Astrocyte of the spinal cord (primary cell): Measurements from ENCODE around the gene EGLN3.

Source experiments
- DNase-seq: peaks from one replicate; pipeline ENCODE4 v3.0.0; 2011; ENCODE audit warnings: low read depth, low spot score
- H3K4me3 ChIP-seq: 2 replicates; pipeline ENCODE4 v1.5.1; 2011; ENCODE audit warnings: low read depth, mild to moderate bottlenecking, low read length, moderate library complexity
- in situ Hi-C: cut with HindIII; loops from 2 replicates; pipeline ENCODE4 v1.10.0; 2017; ENCODE audit warnings: low sequenced_read_pairs
- TF ChIP-seq, protein P1 (sequence below): IDR thresholded peaks from 2 replicates; pipeline ENCODE4 v1.5.1; 2012; ENCODE audit warnings: low read depth, mild to moderate bottlenecking, low read length, inconsistent platforms

Gene EGLN3

DNA sequence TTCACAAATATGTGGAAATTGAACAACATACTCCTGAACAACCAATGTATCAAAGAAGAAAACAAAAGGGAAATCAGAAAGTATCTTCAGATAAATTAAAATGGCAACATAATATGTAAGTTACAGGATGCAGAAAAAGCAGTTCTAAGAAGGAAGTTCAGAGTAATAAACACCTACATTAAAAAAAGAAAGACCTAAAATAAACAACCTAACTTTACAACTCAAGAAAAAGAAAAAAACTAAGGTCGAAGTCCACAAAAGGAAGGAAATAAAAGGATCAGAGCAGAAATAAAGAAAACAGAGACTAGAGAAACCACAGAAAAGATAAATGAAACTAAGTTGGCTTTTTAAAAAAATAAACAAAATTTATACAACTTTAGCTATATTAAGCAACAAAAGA, 59.2 kb downstream of the EGLN3 start:
- in situ Hi-C loops, result no loop called here
- TF ChIP-seq, protein P1, sequence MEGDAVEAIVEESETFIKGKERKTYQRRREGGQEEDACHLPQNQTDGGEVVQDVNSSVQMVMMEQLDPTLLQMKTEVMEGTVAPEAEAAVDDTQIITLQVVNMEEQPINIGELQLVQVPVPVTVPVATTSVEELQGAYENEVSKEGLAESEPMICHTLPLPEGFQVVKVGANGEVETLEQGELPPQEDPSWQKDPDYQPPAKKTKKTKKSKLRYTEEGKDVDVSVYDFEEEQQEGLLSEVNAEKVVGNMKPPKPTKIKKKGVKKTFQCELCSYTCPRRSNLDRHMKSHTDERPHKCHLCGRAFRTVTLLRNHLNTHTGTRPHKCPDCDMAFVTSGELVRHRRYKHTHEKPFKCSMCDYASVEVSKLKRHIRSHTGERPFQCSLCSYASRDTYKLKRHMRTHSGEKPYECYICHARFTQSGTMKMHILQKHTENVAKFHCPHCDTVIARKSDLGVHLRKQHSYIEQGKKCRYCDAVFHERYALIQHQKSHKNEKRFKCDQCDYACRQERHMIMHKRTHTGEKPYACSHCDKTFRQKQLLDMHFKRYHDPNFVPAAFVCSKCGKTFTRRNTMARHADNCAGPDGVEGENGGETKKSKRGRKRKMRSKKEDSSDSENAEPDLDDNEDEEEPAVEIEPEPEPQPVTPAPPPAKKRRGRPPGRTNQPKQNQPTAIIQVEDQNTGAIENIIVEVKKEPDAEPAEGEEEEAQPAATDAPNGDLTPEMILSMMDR, result no peak
- no peak for DNase-seq
- no peak overlapping the region for H3K4me3 ChIP-seq

DNA sequence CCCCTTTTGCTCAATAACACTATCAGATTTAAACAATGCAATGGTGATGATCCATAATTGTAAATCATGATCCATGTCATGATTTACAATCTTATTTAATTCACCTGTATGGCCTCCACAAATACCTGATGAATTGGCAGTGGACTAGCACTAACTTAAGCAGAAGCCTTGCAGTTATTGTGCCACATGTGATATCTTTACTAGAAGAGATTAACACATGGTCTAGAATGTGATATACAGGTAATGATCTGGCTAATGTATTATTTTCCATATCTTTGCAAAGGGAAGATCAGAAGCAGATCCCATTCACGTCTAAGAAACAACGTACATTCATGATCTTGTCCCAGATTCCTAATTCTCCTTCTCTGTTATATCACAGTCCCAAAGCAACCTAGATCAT, 66.0 kb downstream of the EGLN3 start:
- in situ Hi-C loops, result no loop called here
- no peak overlapping the region for H3K4me3 ChIP-seq
- TF ChIP-seq, protein P1, result no peak
- DNase-seq, result no peak

DNA sequence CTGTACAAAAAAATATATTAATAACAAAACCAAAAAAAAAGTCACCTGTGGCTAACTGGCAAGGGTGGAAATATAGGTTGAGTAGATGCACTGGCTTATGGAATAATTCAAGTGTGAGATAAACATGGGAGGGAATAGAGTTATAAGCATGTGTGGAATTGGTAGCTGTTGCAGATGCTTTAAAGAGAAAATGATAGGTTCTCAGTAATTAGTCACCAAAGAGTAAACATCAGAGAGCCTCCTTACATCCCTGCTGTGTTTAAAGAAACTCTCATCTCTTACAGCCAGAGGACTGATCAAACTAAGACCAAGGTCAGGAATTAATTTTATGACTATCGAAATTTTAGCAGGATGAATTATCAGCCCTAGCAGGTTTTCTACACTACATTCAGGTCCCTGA, 70.5 kb downstream of the EGLN3 start:
- DNase-seq, result no peak
- in situ Hi-C loops, result no loop called here
- no peak overlapping the region for H3K4me3 ChIP-seq
- TF ChIP-seq, protein P1, result no peak

DNA sequence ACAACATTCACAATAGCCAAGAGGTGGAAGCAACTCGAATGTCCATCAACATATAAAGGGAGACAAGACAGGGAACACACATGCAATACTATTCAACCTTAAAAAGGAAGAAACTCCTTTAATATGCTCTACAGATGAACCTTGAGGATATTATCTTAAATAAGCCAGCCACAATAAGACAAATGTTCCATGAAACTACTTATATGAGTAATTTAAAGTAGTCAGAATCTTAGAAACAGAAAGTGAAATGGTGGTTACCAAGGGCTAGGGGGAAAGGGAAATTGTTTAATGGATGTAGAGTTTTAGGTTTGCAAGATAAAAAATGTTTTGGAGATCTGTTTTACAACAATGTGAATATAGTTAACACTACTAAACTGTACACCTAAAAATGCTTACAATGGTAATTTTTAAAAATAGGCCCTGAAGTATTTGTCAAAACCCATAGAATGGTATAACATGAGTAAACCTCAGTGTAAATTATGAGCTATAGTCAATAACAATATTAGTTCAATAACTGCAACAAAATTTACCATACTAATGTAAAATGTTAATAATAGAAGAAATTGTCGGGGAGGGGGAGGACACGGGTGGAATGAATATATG, 71.1 kb downstream of the EGLN3 start:
- TF ChIP-seq, protein P1, result no peak
- in situ Hi-C loops, result no loop called here
- no peak overlapping the region for H3K4me3 ChIP-seq
- no peak for DNase-seq

DNA sequence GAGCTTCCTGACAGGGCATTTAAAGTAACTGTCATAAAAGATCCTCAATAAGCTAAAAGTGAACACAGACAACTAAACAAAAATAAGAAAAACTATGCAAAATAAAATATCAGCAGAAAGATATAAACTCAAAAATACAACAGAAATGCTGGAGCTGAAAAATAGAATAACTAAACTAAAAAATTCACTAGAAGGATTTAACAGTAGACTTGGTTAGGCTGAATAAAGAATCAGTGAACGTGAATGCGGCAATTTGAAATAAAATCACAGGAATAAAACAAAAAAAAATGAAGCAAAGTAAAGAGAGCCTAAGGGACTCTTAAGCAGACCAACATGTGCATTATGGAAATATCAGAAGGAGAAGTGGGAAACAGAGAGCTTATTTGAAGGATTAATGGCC, 74.6 kb downstream of the EGLN3 start:
- no peak overlapping the region for H3K4me3 ChIP-seq
- DNase-seq, result no peak
- TF ChIP-seq, protein P1, result no peak
- in situ Hi-C loops, result no loop called here
